Stomach (tissue), 19 donors: ENCODE results near the gene RNU5B-1. TPM values are rescaled to one million over a fixed set of nuclear protein-coding genes. Genes with fewer than 3 reads are reported as not detected.

Experiments
- DNase-seq, 2 donors: peaks; one replicate each; pipeline versions ENCODE4 v3.0.0 to v3.0.0-alpha.2; 2013 to 2019
- H3K27ac ChIP-seq, 5 donors: fragments of 200-600 bp in 4 of 5; sonication (generic) in 4 of 5; one replicate each; pipeline ENCODE4 v1.5.1; 2013 to 2019; ENCODE audit warnings: mild to moderate bottlenecking in 1 of 5, moderate library complexity in 1 of 5
- H3K27me3 ChIP-seq, 3 donors: fragments of 200-600 bp; sonication (generic); one replicate each; pipeline ENCODE4 v1.5.1; 2017 to 2019; ENCODE audit warnings: mixed run types in 1 of 3
- H3K36me3 ChIP-seq, 4 donors: fragments of 200-600 bp; sonication (generic); 1 replicate in 3 of 4; 2 replicates in 1 of 4; pipeline ENCODE4 v1.5.1; 2016 to 2019
- H3K4me1 ChIP-seq, 4 donors: fragments of 200-600 bp; sonication (generic); one replicate each; pipeline ENCODE4 v1.5.1; 2016 to 2019
- H3K4me3 ChIP-seq, 4 donors: fragments of 200-600 bp; sonication (generic) in 3 of 4; one replicate each; pipeline ENCODE4 v1.5.1; 2016 to 2019; ENCODE audit warnings: mild to moderate bottlenecking in 1 of 4
- H3K9me3 ChIP-seq, 4 donors: fragments of 200-600 bp; sonication (generic); one replicate each; pipeline ENCODE4 v1.5.1; 2016 to 2019
- EP300 ChIP-seq: sonication (generic); formaldehyde crosslinking; IDR thresholded peaks from one replicate; pipeline ENCODE4 v1.6.1; 2017; ENCODE audit warnings: antibody characterized with exemption
- POLR2A ChIP-seq, 4 donors: fragments of 450-650 bp; IDR thresholded peaks; one replicate each; pipeline ENCODE4 v1.6.1; 2016; ENCODE audit warnings: antibody characterized with exemption in 4 of 4, control low read depth in 2 of 4, mild to moderate bottlenecking in 1 of 4, moderate library complexity in 1 of 4
- POLR2AphosphoS5 ChIP-seq, 3 donors: sonication (generic); formaldehyde crosslinking; IDR thresholded peaks; one replicate each; pipeline ENCODE4 v1.6.1; 2016; ENCODE audit warnings: antibody characterized with exemption in 3 of 3
- WGBS, 5 donors: extraction: QIAGEN DNeasy Blood & Tissue Kit in 3 of 5; methylation state at CpG; one replicate each; pipeline versions ENCODE4 v1.1.5 to v1.1.7; 2013 to 2018; 5-methylcytosine and 5-hydroxymethylcytosine counted together
- intact Hi-C: fragments of 100-400 bp; cut with DNase I; formaldehyde crosslinking; loops from one replicate; pipeline ENCODE4 v1.15.1; 2023; ENCODE audit warnings: low total_unique reads
- long read RNA-seq, 10 donors: transcript quantifications; one replicate each; lab custom pipeline, GENCODE V29; 2026
- polyA plus RNA-seq, 3 donors: library from polyadenylated mRNA; stranded (reverse); fragments of 200-250 nt; gene quantifications; one replicate each; pipeline ENCODE4 v1.2.3, GENCODE V29; 2013
- total RNA-seq, 5 donors: library from RNA; depleted of rRNA; stranded (reverse); fragments of >200 nt; gene quantifications; one replicate each; pipeline versions ENCODE4 v1.1.0 to v1.2.3, GENCODE V29; 2014 to 2016
- TF ChIP-seq, protein P1 (sequence below), 7 experiments: fragments of 450-650 bp in 4 of 7; fragments of 200-600 bp in 3 of 7; sonication (generic) in 3 of 7; IDR thresholded peaks; one replicate each; pipeline ENCODE4 v1.5.1; 2016 to 2019; ENCODE audit warnings: antibody characterized with exemption in 7 of 7, control low read depth in 2 of 7, mild to moderate bottlenecking in 1 of 7
- donor health status: healthy with polysubstance abuse.
- donor health status: Bipolar disorder and iron deficiency.
- donor health status: healthy.

Gene RNU5B-1
- not detected for total RNA-seq
- not detected for polyA plus RNA-seq
- long read RNA-seq, donor 1, result 0 reads
- long read RNA-seq, donor 2, partial matches to known transcripts, result 0 of 1 reads
- long read RNA-seq, donor 2, other reads (novel, unspliced or antisense), result 0 of 1 reads
- long read RNA-seq, donor 3, result 0 reads
- long read RNA-seq, donor 4, result 0 reads
- long read RNA-seq, donor 5, result 0 reads
- long read RNA-seq, donor 6, partial matches to known transcripts, result 0 of 1 reads
- long read RNA-seq, donor 6, other reads (novel, unspliced or antisense), result 0 of 1 reads
- long read RNA-seq, donor 7, result 0 reads
- long read RNA-seq, donor 8, result 0 reads
- long read RNA-seq, donor 9, result 0 reads
- long read RNA-seq, donor 10, result 0 reads

DNA sequence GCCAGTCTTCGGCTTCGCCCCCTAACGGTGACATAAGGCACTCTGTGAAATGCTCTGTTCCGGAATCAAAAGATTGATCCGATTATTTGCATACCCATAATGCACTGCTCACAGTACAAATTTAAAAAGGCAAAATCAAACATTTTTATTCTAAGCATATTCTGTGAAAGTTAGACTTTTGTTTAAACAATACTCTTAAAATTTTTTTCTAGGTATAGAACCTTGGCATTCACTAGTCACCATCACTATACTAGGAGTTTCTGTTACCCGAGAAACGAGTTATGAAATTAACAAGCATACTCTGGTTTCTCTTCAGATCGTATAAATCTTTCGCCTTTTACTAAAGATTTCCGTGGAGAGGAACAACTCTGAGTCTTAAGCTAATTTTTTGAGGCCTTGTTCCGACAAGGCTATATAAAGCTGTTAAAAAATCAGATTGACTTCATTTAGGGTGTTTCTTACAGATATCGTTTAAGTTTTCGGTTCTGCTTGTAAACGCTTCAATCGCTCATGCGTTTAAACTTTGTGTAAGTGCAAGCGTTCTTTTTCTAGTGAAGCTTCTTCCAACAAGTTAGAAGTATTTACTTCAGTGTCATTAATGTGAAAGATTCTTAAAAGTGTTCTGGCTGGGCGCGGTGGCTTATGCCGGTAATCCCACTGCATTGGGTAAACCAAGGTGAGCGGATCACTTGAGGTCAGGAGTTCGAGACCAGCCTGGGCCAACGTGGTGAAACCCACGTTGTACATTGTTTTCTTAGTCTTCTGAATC lies at the start of gene RNU5B-1:
Gene RNU5B-1, plus strand, starts transcription at position 297 of the 769 bp plus-strand sequence.
- Histone ChIP-seq H3K4me1 (peaks cover 6 to 29% (median 17%) of the 10 kb centered on the region in 4 donors), H3K4me3 (peak within 1 kb of the TSS; percentile 47 to 52 (median 49)), H3K27ac (peak within 1 kb of the TSS; percentile 80 to 92 (median 88)), H3K27me3 (no peaks in the 10 kb centered on the region), H3K36me3 (no peaks in the 10 kb centered on the region), H3K9me3 (no peaks in the 10 kb centered on the region)
- 0 to 1% (median 0%) methylated on average over 24 of the region's 24 CpGs for WGBS, 5 donors
- DNase-seq, result peak; percentile 73 to 95
- intact Hi-C loops, result no loop called here
- TF ChIP-seq, protein P1, sequence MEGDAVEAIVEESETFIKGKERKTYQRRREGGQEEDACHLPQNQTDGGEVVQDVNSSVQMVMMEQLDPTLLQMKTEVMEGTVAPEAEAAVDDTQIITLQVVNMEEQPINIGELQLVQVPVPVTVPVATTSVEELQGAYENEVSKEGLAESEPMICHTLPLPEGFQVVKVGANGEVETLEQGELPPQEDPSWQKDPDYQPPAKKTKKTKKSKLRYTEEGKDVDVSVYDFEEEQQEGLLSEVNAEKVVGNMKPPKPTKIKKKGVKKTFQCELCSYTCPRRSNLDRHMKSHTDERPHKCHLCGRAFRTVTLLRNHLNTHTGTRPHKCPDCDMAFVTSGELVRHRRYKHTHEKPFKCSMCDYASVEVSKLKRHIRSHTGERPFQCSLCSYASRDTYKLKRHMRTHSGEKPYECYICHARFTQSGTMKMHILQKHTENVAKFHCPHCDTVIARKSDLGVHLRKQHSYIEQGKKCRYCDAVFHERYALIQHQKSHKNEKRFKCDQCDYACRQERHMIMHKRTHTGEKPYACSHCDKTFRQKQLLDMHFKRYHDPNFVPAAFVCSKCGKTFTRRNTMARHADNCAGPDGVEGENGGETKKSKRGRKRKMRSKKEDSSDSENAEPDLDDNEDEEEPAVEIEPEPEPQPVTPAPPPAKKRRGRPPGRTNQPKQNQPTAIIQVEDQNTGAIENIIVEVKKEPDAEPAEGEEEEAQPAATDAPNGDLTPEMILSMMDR (IDR thresholded peaks at IDR 0.05), result peak in 5 of 7 experiments; percentile 64 to 88 (median 76)
- peak; percentile 84 to 100 (median 99) for TF ChIP-seq POLR2AphosphoS5 (IDR thresholded peaks at IDR 0.05)
- no peak for TF ChIP-seq EP300
- TF ChIP-seq POLR2A (IDR thresholded peaks at IDR 0.05), result peak in 2 of 4 donors; percentile 73 to 99

- TF ChIP-seq, protein P1 (IDR thresholded peaks at IDR 0.05), result no peak
- no peak for TF ChIP-seq POLR2A (IDR thresholded peaks at IDR 0.05)
- no peak for TF ChIP-seq POLR2AphosphoS5 (IDR thresholded peaks at IDR 0.05)
- TF ChIP-seq EP300, result no peak
- intact Hi-C loops, result no loop called here
- Histone ChIP-seq H3K4me3 (no peak overlapping the region), H3K4me1 (peaks cover 8 to 55% (median 28%) of the 10 kb centered on the region in 4 donors), H3K36me3 (peaks cover 0 to 23% (median 14%) of the 10 kb centered on the region in 4 donors), H3K9me3 (no peaks in the 10 kb centered on the region), H3K27ac (peak overlapping the region in 1 of 5 donors; percentile 7), H3K27me3 (no peaks in the 10 kb centered on the region)
- WGBS, 5 donors, result 62 to 85% (median 76%) methylated on average over 1 of the region's 1 CpG
- no peak for DNase-seq
These were observed 49.7 kb upstream of the RNU5B-1 start for GRCh38 chr15:65254758-65255157.

- Histone ChIP-seq H3K9me3 (no peaks in the 10 kb centered on the region), H3K36me3 (peaks cover 3 to 28% (median 22%) of the 10 kb centered on the region in 4 donors), H3K27me3 (no peaks in the 10 kb centered on the region), H3K4me1 (peaks cover 8 to 62% (median 30%) of the 10 kb centered on the region in 4 donors), H3K4me3 (no peak overlapping the region), H3K27ac (peak overlapping the region in 1 of 5 donors; percentile 17)
- no peak for DNase-seq
- intact Hi-C loops, result no loop called here
- TF ChIP-seq POLR2AphosphoS5 (IDR thresholded peaks at IDR 0.05) (no peak), EP300 (no peak), POLR2A (IDR thresholded peaks at IDR 0.05) (no peak)
- TF ChIP-seq, protein P1 (IDR thresholded peaks at IDR 0.05), result no peak
- 86 to 96% (median 90%) methylated on average over 7 of the region's 7 CpGs for WGBS, 5 donors
These were observed 48.9 kb upstream of the RNU5B-1 start for GRCh38 chr15:65255486-65256140.
